Tibial nerve (tissue), 4 donors: Measurements from ENCODE around the gene NAP1L1. TPM values are rescaled to one million over a fixed set of nuclear protein-coding genes. Genes with fewer than 3 reads are reported as not detected.

Experiments
- DNase-seq, 2 donors: peaks; one replicate each; pipeline ENCODE4 v3.0.0-alpha.2; 2019; ENCODE audit warnings: low spot score in 2 of 2
- H3K27ac ChIP-seq, 4 donors: fragments of 200-600 bp; sonication (generic) in 3 of 4; one replicate each; pipeline ENCODE4 v1.5.1; 2017 to 2019; ENCODE audit warnings: mild to moderate bottlenecking in 1 of 4
- H3K27me3 ChIP-seq, 2 donors: fragments of 200-600 bp; sonication (generic) in 1 of 2; one replicate each; pipeline versions ENCODE4 v1.5.1 to v1.6.0; 2017 to 2019
- H3K36me3 ChIP-seq, 3 donors: fragments of 200-600 bp; sonication (generic); one replicate each; pipeline ENCODE4 v1.5.1; 2018 to 2019
- H3K4me1 ChIP-seq, 4 donors: fragments of 200-600 bp; sonication (generic) in 3 of 4; one replicate each; pipeline ENCODE4 v1.5.1; 2017 to 2019
- H3K4me3 ChIP-seq, 4 donors: fragments of 200-600 bp; sonication (generic) in 3 of 4; one replicate each; pipeline ENCODE4 v1.5.1; 2017 to 2019; ENCODE audit warnings: mild to moderate bottlenecking in 1 of 4, moderate library complexity in 1 of 4
- H3K9me3 ChIP-seq, 4 donors: fragments of 200-600 bp; sonication (generic) in 3 of 4; one replicate each; pipeline ENCODE4 v1.5.1; 2017 to 2019
- EP300 ChIP-seq, 2 donors: sonication (generic); formaldehyde crosslinking; IDR thresholded peaks; one replicate each; pipeline ENCODE4 v1.6.1; 2017; ENCODE audit warnings: antibody characterized with exemption in 2 of 2, mild to moderate bottlenecking in 1 of 2
- POLR2A ChIP-seq, 2 donors: fragments of 450-650 bp; IDR thresholded peaks; one replicate each; pipeline ENCODE4 v1.6.1; 2017; ENCODE audit warnings: antibody characterized with exemption in 2 of 2, mild to moderate bottlenecking in 2 of 2, moderate library complexity in 2 of 2
- WGBS, 2 donors: methylation state at CpG; one replicate each; pipeline ENCODE4 v1.1.5; 2018; 5-methylcytosine and 5-hydroxymethylcytosine counted together
- total RNA-seq, 4 donors: library from RNA; depleted of rRNA; stranded (reverse); fragments of >200 nt; gene quantifications; one replicate each; pipeline ENCODE4 v1.1.0, GENCODE V29; 2016
- TF ChIP-seq, protein P1 (sequence below), 5 experiments: fragments of 200-600 bp in 3 of 5; fragments of 450-650 bp in 2 of 5; sonication (generic) in 3 of 5; IDR thresholded peaks; one replicate each; pipeline ENCODE4 v1.5.1; 2016 to 2019; ENCODE audit warnings: antibody characterized with exemption in 5 of 5, mild to moderate bottlenecking in 3 of 5, moderate library complexity in 2 of 5

Gene NAP1L1
- total RNA-seq, 4 donors from 2014 or later = 325 to 541 (median 390) TPM

DNA sequence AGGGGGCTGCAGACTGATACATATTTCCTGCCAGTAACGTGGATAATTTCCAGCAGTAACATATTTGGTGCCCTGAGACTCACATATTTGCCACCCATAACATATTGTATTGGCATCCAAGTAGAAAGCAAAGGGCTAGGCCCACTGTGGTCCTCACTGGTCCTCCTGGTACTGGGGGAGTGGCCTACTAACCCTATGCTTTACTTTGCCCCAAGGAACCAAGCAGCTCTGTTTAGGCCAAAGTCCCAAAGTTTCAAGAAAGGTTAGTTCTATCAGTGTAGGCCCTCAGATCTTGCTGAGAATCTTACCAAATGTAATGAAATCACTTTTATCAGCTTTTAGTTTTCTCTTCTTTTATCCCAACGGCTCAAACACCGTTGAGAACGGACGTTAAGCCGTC is 35.4 kb upstream of the NAP1L1 start:
- no peak overlapping the region for H3K27ac ChIP-seq
- peaks cover 0 to 7% (median 0%) of the 10 kb centered on the region in 4 donors for H3K4me1 ChIP-seq
- no peak for DNase-seq
- 90 to 91% methylated on average over 6 of the region's 6 CpGs for WGBS, 2 donors
- H3K36me3 ChIP-seq = no peaks in the 10 kb centered on the region
- no peak overlapping the region for H3K4me3 ChIP-seq
- TF ChIP-seq EP300 (IDR thresholded peaks at IDR 0.05) = no peak
- no peak for TF ChIP-seq POLR2A (IDR thresholded peaks at IDR 0.05)
- TF ChIP-seq, protein P1, sequence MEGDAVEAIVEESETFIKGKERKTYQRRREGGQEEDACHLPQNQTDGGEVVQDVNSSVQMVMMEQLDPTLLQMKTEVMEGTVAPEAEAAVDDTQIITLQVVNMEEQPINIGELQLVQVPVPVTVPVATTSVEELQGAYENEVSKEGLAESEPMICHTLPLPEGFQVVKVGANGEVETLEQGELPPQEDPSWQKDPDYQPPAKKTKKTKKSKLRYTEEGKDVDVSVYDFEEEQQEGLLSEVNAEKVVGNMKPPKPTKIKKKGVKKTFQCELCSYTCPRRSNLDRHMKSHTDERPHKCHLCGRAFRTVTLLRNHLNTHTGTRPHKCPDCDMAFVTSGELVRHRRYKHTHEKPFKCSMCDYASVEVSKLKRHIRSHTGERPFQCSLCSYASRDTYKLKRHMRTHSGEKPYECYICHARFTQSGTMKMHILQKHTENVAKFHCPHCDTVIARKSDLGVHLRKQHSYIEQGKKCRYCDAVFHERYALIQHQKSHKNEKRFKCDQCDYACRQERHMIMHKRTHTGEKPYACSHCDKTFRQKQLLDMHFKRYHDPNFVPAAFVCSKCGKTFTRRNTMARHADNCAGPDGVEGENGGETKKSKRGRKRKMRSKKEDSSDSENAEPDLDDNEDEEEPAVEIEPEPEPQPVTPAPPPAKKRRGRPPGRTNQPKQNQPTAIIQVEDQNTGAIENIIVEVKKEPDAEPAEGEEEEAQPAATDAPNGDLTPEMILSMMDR (IDR thresholded peaks at IDR 0.05) = no peak
- no peaks in the 10 kb centered on the region for H3K9me3 ChIP-seq
- no peaks in the 10 kb centered on the region for H3K27me3 ChIP-seq

- no peaks in the 10 kb centered on the region for H3K4me1 ChIP-seq
- H3K27me3 ChIP-seq = no peaks in the 10 kb centered on the region
- no peak for TF ChIP-seq EP300 (IDR thresholded peaks at IDR 0.05)
- TF ChIP-seq, protein P1 (IDR thresholded peaks at IDR 0.05) = no peak
- TF ChIP-seq POLR2A (IDR thresholded peaks at IDR 0.05) = no peak
- DNase-seq = no peak
- H3K9me3 ChIP-seq = no peaks in the 10 kb centered on the region
- WGBS, 2 donors = 89 to 92% methylated on average over 2 of the region's 2 CpGs
- no peak overlapping the region for H3K4me3 ChIP-seq
- H3K36me3 ChIP-seq = no peaks in the 10 kb centered on the region
- H3K27ac ChIP-seq = no peak overlapping the region
Observed at GRCh38 chr12:76117751-76118150, 33.3 kb upstream of the NAP1L1 start.

- H3K27ac ChIP-seq = no peak overlapping the region
- no peaks in the 10 kb centered on the region for H3K4me1 ChIP-seq
- H3K4me3 ChIP-seq = no peak overlapping the region
- H3K27me3 ChIP-seq = no peaks in the 10 kb centered on the region
- no peak for DNase-seq
- 87 to 90% methylated on average over 3 of the region's 3 CpGs for WGBS, 2 donors
- no peak for TF ChIP-seq POLR2A (IDR thresholded peaks at IDR 0.05)
- TF ChIP-seq EP300 (IDR thresholded peaks at IDR 0.05) = no peak
- TF ChIP-seq, protein P1 (IDR thresholded peaks at IDR 0.05) = no peak
- no peaks in the 10 kb centered on the region for H3K36me3 ChIP-seq
- H3K9me3 ChIP-seq = no peaks in the 10 kb centered on the region
Observed at GRCh38 chr12:76117067-76117691, 32.7 kb upstream of the NAP1L1 start.

GRCh38 chr12:76113800-76114757 is 29.6 kb upstream of the NAP1L1 start:
- H3K36me3 ChIP-seq = no peaks in the 10 kb centered on the region
- no peaks in the 10 kb centered on the region for H3K4me1 ChIP-seq
- no peak overlapping the region for H3K27ac ChIP-seq
- H3K9me3 ChIP-seq = no peaks in the 10 kb centered on the region
- no peak for TF ChIP-seq POLR2A (IDR thresholded peaks at IDR 0.05)
- TF ChIP-seq, protein P1 (IDR thresholded peaks at IDR 0.05) = no peak
- no peak for TF ChIP-seq EP300 (IDR thresholded peaks at IDR 0.05)
- no peak overlapping the region for H3K4me3 ChIP-seq
- WGBS, 2 donors = 71 to 75% methylated on average over 7 of the region's 7 CpGs
- DNase-seq = no peak
- H3K27me3 ChIP-seq = no peaks in the 10 kb centered on the region

- TF ChIP-seq, protein P1 (IDR thresholded peaks at IDR 0.05) = no peak
- TF ChIP-seq EP300 (IDR thresholded peaks at IDR 0.05) (no peak), POLR2A (IDR thresholded peaks at IDR 0.05) (no peak)
- no peaks in the 10 kb centered on the region for H3K9me3 ChIP-seq
- H3K36me3 ChIP-seq = no peaks in the 10 kb centered on the region
- no peak for DNase-seq
- H3K27me3 ChIP-seq = no peaks in the 10 kb centered on the region
- H3K4me1 ChIP-seq = no peaks in the 10 kb centered on the region
- WGBS, 2 donors = 63 to 73% methylated on average over 1 of the region's 1 CpG
- no peak overlapping the region for H3K4me3 ChIP-seq
- H3K27ac ChIP-seq = no peak overlapping the region
Observed at GRCh38 chr12:76111209-76111749, 26.8 kb upstream of the NAP1L1 start.
